AML-193 (cell line): ENCODE measurements around the gene NDUFA5.
"Not testable (repeated sequence)": the region's sequence is repeated elsewhere in the genome, so short reads cannot be mapped to it uniquely, and the experiment has no call there.

Experiments
- DNase-seq, 2 experiments: peaks; one replicate each; lab custom pipeline; 2025; lab: John Stamatoyannopoulos, UW

NDUFA5 gene

DNA sequence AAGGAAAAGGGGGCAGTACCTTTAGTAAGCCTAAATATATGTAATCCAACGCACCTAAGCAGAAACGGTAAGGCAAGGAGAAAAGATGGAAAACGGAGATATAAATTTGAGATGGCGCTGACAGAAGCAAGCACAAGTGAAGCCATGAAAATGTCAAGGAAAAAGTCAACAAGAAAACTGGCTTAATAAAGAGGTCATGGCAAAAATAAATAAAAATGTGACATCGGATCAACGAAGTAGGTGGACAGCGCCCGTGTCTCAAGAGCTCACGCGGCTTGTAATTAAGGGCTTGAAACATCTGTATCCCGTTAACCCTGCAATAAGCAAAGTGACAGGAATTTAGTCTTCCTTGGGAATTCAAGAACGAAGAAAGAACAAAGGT is 611 bp downstream of the NDUFA5 start:
- DNase-seq, result no peak

DNA sequence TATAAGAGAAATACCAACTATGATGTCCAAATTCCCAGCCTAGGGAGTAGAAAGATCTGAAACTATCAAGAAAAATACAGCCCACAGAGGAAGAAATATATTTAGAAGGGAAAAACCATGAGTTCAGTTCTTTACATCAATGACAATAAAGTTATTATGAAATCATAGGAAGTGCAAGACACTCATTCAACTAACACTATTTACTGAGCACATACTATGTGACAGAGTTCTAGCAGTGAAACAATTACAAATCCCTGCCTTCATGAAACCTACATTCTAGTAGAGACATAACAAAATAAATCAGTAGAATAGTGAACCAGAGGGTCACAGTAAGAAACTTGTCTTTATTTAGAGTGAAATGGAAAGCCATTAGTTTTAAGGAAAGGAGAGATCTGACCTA is 2.1 kb downstream of the NDUFA5 start:
- no peak for DNase-seq

DNA sequence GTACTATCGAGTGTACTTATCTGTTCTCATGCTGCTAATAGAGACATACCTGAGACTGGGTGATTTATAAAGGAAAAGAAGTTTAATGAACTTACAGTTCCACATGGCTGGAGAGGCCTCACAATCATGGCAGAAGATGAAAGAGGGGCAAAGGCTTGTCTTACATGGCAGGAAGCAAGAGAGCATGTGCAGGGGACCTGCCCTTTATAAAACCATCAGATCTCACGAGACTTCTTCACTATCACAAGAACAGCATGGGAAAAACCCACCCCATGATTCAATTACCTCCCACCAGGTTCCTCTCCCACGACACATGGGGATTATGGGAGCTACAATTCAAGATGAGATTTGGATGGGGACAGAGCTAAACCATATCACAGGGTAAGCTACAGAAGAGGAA is 4.5 kb downstream of the NDUFA5 start:
- no peak for DNase-seq

DNA sequence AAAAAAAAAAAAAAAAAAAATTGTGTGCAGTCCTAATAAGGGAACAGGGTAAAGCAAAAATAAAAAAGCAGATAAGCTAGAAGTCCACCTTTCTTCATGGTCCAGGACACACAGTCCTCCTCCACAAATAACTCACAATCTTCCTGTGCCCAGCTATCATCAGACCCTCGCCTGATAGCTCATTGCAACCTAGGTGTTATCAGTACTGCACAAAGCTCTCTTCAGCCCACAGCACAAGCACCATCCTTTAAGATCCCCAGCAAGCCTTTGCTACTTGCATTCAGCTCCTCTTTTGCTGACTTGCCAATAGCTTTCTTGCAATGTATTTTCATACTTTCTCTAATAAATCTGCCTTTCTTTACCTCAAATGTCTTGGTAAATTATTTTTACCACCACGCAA is 5.0 kb downstream of the NDUFA5 start:
- no peak for DNase-seq

DNA sequence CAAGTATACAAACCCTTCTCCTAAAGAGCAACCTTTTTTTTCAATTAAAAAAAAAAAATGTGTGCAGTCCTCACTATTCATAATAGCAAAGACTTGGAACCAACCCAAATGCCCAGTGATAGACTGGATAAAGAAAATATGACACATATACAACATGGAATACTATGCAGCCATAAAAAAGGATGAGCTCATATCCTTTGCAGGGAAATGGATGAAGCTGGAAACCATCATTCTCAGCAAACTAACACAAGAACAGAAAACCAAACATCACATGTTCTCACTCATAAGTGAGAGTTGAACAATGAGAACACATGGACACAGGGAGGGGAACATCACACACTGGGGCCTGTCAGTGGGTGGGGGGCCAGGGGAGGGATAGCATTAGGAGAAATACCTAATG is 5.5 kb downstream of the NDUFA5 start:
- DNase-seq, result not testable (repeated sequence)

DNA sequence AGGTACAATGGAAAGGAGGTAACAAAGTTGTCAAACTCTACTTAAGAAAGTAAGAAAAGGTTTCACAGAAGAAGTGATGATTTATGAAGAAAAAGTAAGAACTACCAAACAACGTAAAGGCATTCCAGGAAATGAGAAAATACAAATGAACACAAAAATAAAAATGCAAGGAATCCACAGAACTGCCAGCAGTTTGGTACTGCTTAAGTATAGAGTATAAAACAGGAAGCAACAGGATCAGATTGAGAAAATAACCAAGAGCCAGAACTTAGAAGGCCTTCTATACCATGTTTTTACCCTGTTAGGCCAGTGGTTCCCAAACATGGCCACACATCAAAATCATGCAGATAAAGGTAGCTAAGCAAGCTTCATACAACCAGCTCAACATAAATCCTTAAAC is 9.2 kb downstream of the NDUFA5 start:
- DNase-seq, result no peak

DNA sequence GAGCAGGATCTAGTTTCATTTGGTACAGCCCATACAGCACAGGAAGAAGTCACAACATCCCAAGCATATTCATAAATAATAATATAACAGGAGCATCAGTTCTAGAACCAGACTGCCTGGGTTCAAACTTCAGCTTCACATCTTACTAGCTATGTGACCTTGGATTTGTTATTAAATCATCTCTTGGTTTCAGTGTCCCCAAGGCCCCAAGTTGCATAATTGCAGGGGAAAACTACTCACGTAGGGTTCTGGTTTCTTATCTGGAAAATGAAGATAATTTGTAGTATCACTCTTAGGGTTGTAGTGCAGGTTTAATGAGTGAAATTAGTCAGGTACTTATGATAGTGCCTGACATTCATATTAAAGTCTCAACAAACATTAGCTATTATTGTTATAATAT is 17.7 kb downstream of the NDUFA5 start:
- no peak for DNase-seq

DNA sequence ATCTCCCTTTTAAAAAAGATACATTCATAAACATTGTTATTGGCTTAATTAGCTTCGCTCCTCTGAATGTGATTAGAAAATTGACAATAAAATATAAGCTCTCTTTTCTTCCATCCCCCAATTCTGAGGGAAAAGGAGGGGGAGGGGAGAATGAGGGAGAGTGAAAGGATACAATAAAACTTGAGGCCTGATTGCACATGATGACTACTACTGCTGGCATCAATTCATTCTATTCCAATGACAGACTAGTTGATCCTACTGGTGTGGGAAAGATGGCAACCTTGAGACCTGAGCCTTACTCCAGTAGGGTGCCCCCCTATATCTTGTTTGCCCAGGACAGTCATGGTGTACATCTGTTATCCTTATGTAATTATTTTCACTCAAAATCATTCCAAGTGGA is 18.7 kb downstream of the NDUFA5 start:
- DNase-seq, result no peak

DNA sequence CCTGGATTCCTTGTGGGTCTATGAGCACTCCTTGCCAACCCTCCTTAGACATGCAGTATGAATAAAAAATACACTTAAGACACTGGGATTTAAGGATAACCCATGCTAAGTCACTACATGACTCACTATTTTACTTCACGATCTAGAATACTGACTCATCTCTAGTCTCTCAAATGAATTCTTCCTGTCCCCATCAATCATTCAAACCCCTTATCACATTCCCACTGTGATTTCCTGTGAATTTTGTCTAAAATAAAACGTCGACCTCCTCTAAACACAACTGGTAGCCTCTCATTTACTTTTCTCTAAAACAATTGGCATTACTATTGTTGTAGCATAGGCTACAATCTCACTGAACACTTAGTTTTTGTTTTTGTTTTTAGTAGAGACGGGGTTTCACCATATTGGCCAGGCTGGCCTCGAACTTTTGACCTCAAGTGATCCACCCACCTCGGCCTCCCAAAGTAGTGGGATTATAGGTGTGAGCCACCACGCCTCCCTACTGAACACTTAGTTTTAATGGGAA is 19.4 kb downstream of the NDUFA5 start:
- DNase-seq, result no peak

DNA sequence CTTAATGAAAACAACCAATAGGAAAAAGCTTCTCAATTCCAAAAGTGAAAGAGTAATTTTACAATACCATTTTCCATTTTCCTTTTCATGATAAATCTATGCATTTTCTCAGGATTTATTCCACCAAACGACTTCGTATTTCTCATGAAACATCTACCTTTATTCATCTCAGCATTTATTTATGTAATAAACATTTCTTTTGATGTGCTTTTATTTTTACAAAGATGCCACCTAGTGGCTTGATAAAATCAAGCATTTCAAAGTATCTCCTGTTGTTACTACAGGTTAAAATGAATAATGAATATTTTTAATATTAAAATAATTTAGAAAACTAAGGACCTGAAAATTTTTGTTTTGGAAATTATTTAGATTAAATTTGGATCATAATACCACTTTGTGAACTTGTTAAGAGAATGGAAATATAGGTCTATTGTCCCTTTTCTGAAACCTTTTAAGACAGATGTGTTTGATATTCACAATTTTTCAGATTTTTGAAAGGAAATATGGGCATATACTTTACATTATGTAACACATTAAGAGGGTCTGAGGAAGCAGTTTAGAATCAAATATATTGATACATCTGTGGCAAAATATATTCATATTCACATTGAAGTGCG is 20.5 kb downstream of the NDUFA5 start:
- peak; percentile 9 to 38 for DNase-seq

DNA sequence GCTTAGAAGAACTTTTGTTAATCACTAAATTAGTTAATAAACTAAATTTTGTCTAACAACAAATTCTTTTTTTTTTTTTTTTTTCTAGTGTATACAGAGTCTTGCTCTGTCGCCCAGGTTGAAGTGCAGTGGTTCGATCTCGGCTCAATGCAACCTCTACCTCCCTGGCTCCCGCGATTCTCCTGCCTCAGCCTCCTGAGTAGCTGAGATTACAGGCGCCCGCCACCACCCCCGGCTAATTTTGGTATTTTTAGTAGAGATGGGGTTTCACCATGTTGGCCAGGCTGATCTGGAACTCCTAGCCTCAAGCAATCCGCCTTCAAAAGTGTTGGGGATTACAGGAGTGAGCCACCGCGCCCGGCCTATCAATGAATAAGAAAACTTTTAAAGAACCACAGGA is 22.1 kb downstream of the NDUFA5 start:
- DNase-seq, result no peak

DNA sequence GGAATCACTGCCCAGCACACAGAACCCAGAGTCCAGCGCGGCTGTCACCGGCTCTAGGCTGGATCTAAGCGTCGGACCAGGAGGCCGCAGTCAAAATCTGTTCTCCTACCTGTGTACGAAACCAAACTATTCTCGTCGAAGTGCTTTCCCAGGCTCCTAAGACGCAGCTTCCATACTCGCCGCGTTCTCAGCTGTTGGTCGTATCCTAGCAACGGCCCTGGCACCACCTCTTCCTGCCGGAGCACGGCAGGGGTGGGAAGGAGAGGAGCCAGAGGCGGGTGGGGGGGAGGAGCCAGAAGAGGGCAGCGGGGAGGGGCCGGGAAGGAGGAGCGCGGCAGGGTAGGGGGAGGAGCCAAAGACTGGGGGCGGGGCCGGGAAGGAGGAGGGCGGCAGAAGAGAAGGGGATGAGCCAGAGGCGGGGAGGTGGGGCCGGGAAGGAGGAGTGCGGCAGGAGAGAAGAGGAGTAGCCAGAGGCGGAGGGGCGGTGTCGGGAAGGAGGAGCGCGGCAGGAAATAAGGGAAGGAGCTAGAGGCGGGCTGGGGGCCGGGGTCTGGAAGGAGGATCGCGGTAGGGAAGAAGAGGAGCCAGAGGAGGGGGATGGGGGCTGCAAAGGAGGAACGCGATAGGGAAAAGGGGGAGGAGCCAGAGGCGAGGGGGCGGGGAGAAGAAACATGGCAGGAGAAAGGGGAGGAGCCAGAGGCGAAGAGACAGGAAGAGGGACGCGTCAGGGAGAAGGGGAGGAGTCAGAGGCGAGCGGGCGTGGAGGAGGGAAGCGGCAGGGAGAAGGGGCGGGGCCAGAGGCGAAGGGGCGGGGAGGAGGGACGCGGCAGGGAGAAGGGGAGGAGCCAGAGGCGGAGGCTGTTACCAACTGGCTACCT is 23.0 kb downstream of the NDUFA5 start, which contains the start of gene IQUB:
IQUB (minus strand) TSS at position 213 of the 878 bp plus-strand sequence. CDS start 22,255 bp downstream, outside the sequence.
- DNase-seq, result peak; percentile 89 to 91

DNA sequence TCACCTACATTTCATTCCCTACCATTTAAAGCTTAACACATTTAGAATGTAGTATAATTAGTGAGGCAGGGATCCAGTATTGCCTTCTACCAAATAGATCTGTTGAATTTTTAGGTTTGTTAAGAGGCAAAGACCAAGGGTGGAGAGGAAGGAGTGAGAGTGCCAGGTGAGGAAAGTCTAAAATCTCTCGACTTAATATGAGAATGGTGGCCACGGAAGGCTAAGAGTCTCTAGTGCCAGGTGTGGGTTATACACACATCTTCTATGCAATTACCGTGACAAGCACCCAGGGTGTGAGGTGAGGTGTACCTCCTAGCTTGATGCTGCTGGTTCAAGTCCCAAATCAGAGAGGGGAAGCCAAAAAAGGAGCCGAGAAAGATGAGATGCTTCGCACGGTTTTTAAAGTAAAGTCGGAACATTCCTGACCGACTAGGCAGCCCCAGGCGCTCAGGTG is 23.7 kb downstream of the NDUFA5 start:
- DNase-seq, result no peak

DNA sequence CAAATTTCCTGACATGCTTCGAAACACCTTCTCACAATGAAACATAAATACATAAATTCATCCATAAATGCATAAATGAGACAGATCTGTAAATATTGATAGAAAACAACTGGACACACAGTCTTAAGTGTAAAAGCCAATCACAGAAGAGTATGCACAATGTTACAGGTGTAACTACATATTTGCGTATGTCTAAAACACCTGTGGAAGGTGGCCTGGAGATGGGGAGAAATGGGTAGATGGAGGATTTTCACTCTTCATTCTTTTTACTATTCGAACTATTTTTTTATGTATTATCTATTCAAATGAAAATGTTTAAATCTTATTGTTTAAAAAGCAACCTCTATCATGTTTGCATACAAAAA is 24.1 kb downstream of the NDUFA5 start:
- no peak for DNase-seq

DNA sequence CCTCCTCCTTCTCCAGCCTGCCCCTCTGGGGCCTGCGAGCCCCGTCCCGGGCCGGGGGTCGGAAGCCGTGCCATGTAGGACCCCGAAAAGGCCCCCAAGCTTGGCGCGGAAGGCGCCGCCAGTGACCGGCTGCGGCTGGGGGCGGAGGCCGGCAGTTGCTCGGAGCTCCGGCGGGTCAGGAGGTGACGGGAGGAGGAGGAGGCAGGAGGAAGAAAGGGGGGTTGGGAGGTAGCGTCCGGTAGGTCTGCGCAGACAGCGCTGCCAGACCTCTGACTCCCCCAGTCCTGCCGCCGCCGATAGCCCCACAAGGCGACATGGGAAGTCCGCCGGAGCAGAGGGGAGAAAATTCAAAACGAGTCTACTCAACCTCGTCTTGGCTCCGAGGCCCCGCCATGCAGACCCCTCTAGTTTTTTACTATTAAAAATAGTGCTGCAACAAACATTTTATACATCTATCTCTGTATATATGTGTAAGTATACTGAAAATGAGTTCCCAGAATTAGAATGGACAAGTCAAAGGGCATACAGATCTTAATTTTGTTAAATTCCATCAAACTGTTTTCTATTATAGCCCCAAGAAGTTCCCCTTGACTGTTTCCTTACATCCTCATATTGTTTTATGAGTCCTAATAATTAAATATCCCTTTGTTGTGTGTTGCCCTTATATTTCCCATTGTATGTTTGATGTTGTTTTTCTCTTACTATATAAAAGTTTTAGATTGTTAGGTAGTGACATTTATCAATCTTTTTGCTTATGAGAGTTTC is 24.6 kb downstream of the NDUFA5 start:
- DNase-seq, result peak in 1 of 2 experiments; percentile 18

DNA sequence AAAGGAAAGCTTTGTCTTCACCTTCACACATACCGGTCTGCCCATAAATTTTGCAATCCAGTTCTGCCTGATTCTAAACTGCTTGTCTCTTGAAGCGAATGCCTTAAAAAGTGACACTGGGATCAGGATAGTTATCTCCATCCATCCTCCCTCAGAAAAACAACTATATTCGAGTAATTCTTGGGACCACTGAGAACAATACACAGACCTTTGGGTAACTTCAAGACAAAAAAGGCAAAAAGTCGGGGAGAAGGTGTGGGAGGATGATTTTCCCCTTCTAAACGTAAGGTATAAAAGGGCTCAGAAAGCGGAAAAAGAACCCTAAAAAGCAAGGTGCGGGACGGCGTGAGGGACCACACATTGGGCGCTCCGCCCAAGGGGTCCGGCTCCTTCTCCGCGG is 25.3 kb downstream of the NDUFA5 start:
- DNase-seq, result not testable (repeated sequence)

DNA sequence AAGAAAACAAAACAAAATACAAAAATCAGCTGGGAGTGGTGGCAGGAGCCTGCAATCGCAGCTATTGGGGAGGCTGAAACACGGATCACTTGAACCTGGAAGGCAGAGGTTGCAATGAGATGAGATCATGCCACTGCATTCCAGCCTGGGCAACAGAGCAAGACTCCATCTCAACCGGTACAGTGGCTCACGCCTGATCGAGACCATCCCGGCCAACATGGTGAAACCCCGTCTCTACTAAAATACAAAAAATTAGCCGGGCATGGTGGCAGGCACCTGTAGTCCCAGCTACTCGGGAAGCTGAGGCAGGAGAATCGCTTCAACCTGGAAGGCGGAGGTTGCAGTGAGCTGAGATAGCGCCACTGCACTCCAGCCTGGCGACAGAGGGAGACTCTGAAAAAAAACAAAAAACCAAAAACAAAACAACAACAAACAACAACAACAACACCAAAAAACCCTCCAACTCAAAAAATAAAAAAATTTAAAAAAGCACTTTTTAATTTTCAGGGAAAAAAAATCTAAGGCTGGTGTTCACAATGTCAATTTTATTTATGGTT is 27.5 kb downstream of the NDUFA5 start:
- not testable (repeated sequence) for DNase-seq

DNA sequence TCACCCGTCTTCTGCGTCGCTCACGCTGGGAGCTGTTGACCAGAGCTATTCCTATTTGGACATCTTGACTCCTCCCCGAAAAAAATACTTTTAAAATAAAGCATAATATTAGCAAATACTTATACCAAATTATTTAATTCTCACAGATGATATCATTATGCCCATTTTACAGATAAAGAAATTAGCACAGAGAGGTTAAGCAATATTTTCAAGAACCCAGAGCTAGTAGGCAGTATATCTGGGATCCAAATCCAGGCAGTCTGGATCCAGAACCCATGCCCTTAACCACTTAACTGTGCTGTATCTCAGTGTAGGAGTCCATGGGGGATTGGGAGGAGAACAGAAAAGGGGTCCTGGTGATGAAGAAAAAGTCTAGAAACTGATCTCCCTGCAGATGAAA is 29.4 kb downstream of the NDUFA5 start:
- no peak for DNase-seq

DNA sequence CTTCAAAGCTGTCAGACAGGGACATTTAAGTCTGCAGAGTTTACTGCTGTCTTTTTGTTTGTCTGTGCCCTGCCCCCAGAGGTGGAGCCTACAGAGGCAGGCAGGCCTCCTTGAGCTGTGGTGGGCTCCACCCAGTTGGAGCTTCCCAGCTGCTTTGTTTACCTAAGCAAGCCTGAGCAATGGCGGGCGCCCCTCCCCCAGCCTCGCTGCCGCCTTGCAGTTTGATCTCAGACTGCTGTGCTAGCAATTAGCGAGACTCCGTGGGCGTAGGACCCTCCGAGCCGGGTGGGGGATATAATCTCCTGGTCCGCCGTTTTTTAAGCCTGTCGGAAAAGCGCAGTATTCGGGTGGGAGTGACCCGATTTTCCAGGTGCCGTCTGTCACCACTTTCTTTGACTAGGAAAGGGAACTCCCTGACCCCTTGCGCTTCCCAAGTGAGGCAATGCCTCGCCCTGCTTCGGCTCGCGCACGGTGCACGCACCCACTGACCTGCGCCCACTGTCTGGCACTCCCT is 29.8 kb downstream of the NDUFA5 start:
- DNase-seq, result not testable (repeated sequence)

DNA sequence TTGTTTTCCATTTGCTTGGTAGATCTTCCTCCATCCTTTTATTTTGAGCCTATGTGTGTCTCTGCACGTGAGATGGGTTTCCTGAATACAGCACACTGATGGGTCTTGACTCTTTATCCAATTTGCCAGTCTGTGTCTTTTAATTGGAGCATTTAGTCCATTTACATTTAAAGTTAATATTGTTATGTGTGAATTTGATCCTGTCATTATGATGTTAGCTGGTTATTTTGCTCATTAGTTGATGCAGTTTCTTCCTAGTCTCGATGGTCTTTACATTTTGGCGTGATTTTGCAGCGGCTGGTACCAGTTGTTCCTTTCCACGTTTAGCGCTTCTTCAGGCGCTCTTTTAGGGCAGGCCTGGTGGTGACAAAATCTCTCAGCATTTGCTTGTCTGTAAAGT is 31.1 kb downstream of the NDUFA5 start:
- not testable (repeated sequence) for DNase-seq

DNA sequence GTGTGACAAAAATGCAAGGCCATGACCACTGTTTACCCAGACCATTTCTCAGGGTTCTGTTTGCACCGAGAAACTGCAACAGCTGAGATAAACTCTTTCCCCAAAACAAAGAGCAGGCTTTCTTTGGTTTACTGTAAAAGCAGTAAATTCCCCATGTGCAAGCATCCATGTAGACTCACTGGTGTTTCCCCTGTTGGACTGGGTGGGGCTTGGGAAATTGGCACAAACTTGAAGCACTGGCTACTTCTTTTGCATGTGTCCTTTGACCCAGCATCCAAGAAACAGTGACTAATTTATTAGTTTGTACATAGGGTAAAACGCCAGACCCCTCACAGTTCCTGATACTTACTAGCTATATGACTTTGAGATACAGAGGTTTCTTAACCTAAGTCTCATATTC is 35.6 kb downstream of the NDUFA5 start:
- no peak for DNase-seq

DNA sequence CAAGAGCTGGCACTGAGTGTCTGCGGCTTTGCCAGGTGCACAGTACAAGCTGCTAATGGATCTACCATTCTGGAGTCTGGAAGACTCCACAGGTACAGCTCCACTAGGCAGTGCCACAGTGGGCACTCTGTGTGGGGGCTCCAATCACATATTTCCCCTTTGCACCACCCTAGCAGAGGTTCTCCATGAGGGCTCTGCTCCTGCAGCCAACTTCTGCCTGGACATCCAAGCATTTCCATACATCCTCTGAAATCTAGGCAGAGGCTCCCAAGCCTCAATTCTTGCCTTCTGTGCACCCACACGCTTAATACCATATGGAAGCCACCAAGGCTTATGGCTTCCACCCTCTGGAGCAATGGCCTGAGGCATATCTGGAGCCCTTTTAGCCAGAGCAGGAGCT is 52.4 kb downstream of the NDUFA5 start:
- DNase-seq, result no peak
